ENCODE results near the gene OR5L1. TPM values are rescaled to one million over a fixed set of nuclear protein-coding genes. Genes with fewer than 3 reads are reported as not detected.

OR5L1 gene
- total and polyA plus RNA-seq, 5 donors, result not detected

DNA sequence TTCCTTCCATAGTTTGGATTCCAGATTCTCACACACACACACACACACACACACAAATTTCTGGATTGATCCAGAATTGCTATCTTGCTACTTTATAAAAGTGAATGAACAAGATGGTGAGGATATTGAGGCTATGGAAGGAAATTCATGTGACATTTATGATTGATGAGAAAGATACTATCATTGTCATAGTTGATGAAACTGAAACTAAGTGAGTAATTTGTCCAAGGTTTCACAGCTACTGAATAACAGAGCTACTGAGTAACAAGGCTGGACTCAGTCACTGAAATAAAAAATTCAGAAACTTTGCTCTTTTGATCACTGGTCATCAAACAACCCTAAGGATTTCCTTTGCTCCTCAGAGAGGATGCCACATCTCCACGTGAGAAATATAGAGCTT, 43.5 kb downstream of the OR5L1 start:
- Histone ChIP-seq H3K4me1 (ENCODE audit: control insufficient read depth, insufficient read depth, low read length) (no peaks in the 10 kb centered on the region), H3K27me3 (ENCODE audit: control insufficient read depth, insufficient read depth) (no peaks in the 10 kb centered on the region), H3K9me3 (ENCODE audit: control insufficient read depth, low read length) (no peaks in the 10 kb centered on the region), H3K27ac (ENCODE audit: low read length) (no peak overlapping the region), H3K4me3 (ENCODE audit: low read length) (no peak overlapping the region)
- intact Hi-C loops (cut with DNase I), result no loop called here
- WGBS, result 13% methylated on average over 1 of the region's 1 CpG
- ATAC-seq (no peak), DNase-seq (no peak)

Other genes starting within 250 kb of the OR5L1 start
- not detected for gene OR4C16, start 239.2 kb upstream of the OR5L1 start, total RNA-seq
- not detected for gene OR4C16, start 239.2 kb upstream of the OR5L1 start, polyA plus RNA-seq
- gene OR4C11, start 203.7 kb upstream of the OR5L1 start, total RNA-seq, result not detected
- not detected for gene OR4C11, start 203.7 kb upstream of the OR5L1 start, polyA plus RNA-seq
- not detected for gene OR4P4, start 176.3 kb upstream of the OR5L1 start, total RNA-seq
- gene OR4P4, start 176.3 kb upstream of the OR5L1 start, polyA plus RNA-seq, result not detected
- gene OR4S2, start 163.0 kb upstream of the OR5L1 start, total RNA-seq, result not detected
- gene OR4S2, start 163.0 kb upstream of the OR5L1 start, polyA plus RNA-seq, result not detected
- not detected for gene OR4C6, start 149.2 kb upstream of the OR5L1 start, total RNA-seq
- gene OR4C6, start 149.2 kb upstream of the OR5L1 start, polyA plus RNA-seq, result not detected
- gene OR5D13, start 37.9 kb upstream of the OR5L1 start, total RNA-seq, result not detected
- not detected for gene OR5D13, start 37.9 kb upstream of the OR5L1 start, polyA plus RNA-seq
- not detected for gene OR5D14, start 15.8 kb upstream of the OR5L1 start, total RNA-seq
- not detected for gene OR5D14, start 15.8 kb upstream of the OR5L1 start, polyA plus RNA-seq
- not detected for gene OR5D18, start 8.3 kb downstream of the OR5L1 start, total RNA-seq
- gene OR5D18, start 8.3 kb downstream of the OR5L1 start, polyA plus RNA-seq, result not detected
- gene OR5L2, start 15.9 kb downstream of the OR5L1 start, total RNA-seq, result not detected
- not detected for gene OR5L2, start 15.9 kb downstream of the OR5L1 start, polyA plus RNA-seq
- not detected for gene OR5D16, start 27.4 kb downstream of the OR5L1 start, total RNA-seq
- gene OR5D16, start 27.4 kb downstream of the OR5L1 start, polyA plus RNA-seq, result not detected
- not detected for gene TRIM51, start 71.9 kb downstream of the OR5L1 start, total RNA-seq
- not detected for gene TRIM51, start 71.9 kb downstream of the OR5L1 start, polyA plus RNA-seq
- gene OR5W2, start 103.2 kb downstream of the OR5L1 start, total RNA-seq, result not detected
- not detected for gene OR5W2, start 103.2 kb downstream of the OR5L1 start, polyA plus RNA-seq
- gene OR5I1, start 125.0 kb downstream of the OR5L1 start, total RNA-seq, result not detected
- not detected for gene OR5I1, start 125.0 kb downstream of the OR5L1 start, polyA plus RNA-seq
- gene OR10AG1, start 158.6 kb downstream of the OR5L1 start, total RNA-seq, result not detected
- not detected for gene OR10AG1, start 158.6 kb downstream of the OR5L1 start, polyA plus RNA-seq
- not detected for gene OR5F1, start 183.3 kb downstream of the OR5L1 start, total RNA-seq
- not detected for gene OR5F1, start 183.3 kb downstream of the OR5L1 start, polyA plus RNA-seq
- gene OR5AS1, start 216.3 kb downstream of the OR5L1 start, total RNA-seq, result not detected
- not detected for gene OR5AS1, start 216.3 kb downstream of the OR5L1 start, polyA plus RNA-seq

All from right cardiac atrium (tissue), 5 donors.